OCI-LY1 (cell line): ENCODE data around the gene TAS2R16.

Experiments
- H2AFZ ChIP-seq: fragments of 200-600 bp; sonication (generic), shearing (Covaris generic); 2 replicates; pipeline ENCODE4 v1.6.0; 2014; ENCODE audit warnings: antibody characterized with exemption, mild to moderate bottlenecking, low read length
- H3F3A ChIP-seq: fragments of 200-600 bp; sonication (generic), shearing (Covaris generic); 2 replicates; pipeline ENCODE4 v1.6.0; 2014; ENCODE audit warnings: mild to moderate bottlenecking, antibody characterized with exemption, low read length, moderate library complexity; ENCODE audit not compliant: insufficient read depth
- H3K27ac ChIP-seq: fragments of 200-600 bp; sonication (generic); 2 replicates; pipeline ENCODE4 v1.5.1; 2014; ENCODE audit warnings: low read length, mixed run types, mild to moderate bottlenecking, low read depth; ENCODE audit not compliant: poor library complexity, severe bottlenecking
- H3K27me3 ChIP-seq: fragments of 200-600 bp; sonication (generic); 2 replicates; pipeline ENCODE4 v1.6.0; 2014; ENCODE audit warnings: antibody characterized with exemption, mild to moderate bottlenecking, low read length, moderate library complexity; ENCODE audit not compliant: insufficient read depth
- H3K36me3 ChIP-seq: fragments of 200-600 bp; sonication (generic); 2 replicates; pipeline ENCODE4 v1.6.1; 2014; ENCODE audit warnings: mild to moderate bottlenecking, antibody characterized with exemption, low read length, moderate library complexity, mixed read lengths; ENCODE audit not compliant: insufficient read depth
- H3K4me1 ChIP-seq: fragments of 200-600 bp; sonication (generic); 2 replicates; pipeline ENCODE4 v1.5.1; 2014; ENCODE audit warnings: mild to moderate bottlenecking, low read length, moderate library complexity; ENCODE audit not compliant: insufficient read depth, severe bottlenecking
- H3K4me2 ChIP-seq: fragments of 200-600 bp; sonication (generic), shearing (Covaris generic); 2 replicates; pipeline ENCODE4 v1.6.1; 2014; ENCODE audit warnings: low read length
- H3K4me3 ChIP-seq: fragments of 200-600 bp; sonication (generic); 2 replicates; pipeline ENCODE4 v1.5.1; 2014; ENCODE audit warnings: low read length, low read depth, mild to moderate bottlenecking, mixed read lengths; ENCODE audit not compliant: poor library complexity, severe bottlenecking
- H3K79me2 ChIP-seq: fragments of 200-600 bp; shearing (Covaris generic); 2 replicates; pipeline ENCODE4 v1.6.1; 2016; ENCODE audit warnings: mixed run types, low read length, mixed read lengths; ENCODE audit not compliant: insufficient read depth
- H3K9ac ChIP-seq: fragments of 200-600 bp; sonication (generic), shearing (Covaris generic); 2 replicates; pipeline ENCODE4 v1.6.1; 2014; ENCODE audit warnings: mild to moderate bottlenecking, low read length, mixed read lengths
- H3K9me2 ChIP-seq: fragments of 200-600 bp; sonication (generic), shearing (Covaris generic); 2 replicates; pipeline ENCODE4 v1.6.1; 2014; ENCODE audit warnings: low read depth, mild to moderate bottlenecking, low read length, mixed read lengths
- H3K9me3 ChIP-seq: fragments of 200-600 bp; shearing (Covaris generic); 2 replicates; pipeline ENCODE4 v1.6.1; 2014; ENCODE audit warnings: low read length, mixed read lengths
- H4K20me1 ChIP-seq: fragments of 200-600 bp; sonication (generic), shearing (Covaris generic); 2 replicates; pipeline ENCODE4 v1.6.0; 2016; ENCODE audit warnings: mild to moderate bottlenecking, low read length; ENCODE audit not compliant: insufficient read depth
- EZH2 ChIP-seq: fragments of 200-600 bp; sonication (generic), shearing (Covaris generic); IDR thresholded peaks from 2 replicates; pipeline ENCODE4 v1.8.0; 2017; ENCODE audit warnings: borderline replicate concordance, mixed run types, mild to moderate bottlenecking, antibody characterized with exemption, low read length, moderate library complexity, mixed read lengths
- TF ChIP-seq, protein P1 (sequence below): fragments of 200-600 bp; sonication (generic), shearing (Covaris generic); IDR thresholded peaks from 2 replicates; pipeline ENCODE4 v1.5.1; 2017; ENCODE audit warnings: mild to moderate bottlenecking, antibody characterized with exemption, low read length, moderate library complexity, mixed read lengths

The TAS2R16 gene

GRCh38 chr7:122974229-122974628 lies 21.3 kb downstream of the TAS2R16 start:
- no peaks in the 10 kb centered on the region for H3K9me3 ChIP-seq
- no peaks in the 10 kb centered on the region for H4K20me1 ChIP-seq
- no peaks in the 10 kb centered on the region for H3K4me1 ChIP-seq
- H3K9ac ChIP-seq: no peak overlapping the region
- no peaks in the 10 kb centered on the region for H3K36me3 ChIP-seq
- H3F3A ChIP-seq: no peaks in the 10 kb centered on the region
- no peak for TF ChIP-seq EZH2
- TF ChIP-seq, protein P1, sequence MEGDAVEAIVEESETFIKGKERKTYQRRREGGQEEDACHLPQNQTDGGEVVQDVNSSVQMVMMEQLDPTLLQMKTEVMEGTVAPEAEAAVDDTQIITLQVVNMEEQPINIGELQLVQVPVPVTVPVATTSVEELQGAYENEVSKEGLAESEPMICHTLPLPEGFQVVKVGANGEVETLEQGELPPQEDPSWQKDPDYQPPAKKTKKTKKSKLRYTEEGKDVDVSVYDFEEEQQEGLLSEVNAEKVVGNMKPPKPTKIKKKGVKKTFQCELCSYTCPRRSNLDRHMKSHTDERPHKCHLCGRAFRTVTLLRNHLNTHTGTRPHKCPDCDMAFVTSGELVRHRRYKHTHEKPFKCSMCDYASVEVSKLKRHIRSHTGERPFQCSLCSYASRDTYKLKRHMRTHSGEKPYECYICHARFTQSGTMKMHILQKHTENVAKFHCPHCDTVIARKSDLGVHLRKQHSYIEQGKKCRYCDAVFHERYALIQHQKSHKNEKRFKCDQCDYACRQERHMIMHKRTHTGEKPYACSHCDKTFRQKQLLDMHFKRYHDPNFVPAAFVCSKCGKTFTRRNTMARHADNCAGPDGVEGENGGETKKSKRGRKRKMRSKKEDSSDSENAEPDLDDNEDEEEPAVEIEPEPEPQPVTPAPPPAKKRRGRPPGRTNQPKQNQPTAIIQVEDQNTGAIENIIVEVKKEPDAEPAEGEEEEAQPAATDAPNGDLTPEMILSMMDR: no peak
- H3K4me3 ChIP-seq: no peak overlapping the region
- no peaks in the 10 kb centered on the region; the same call in 1 of the 2 replicates for H3K9me2 ChIP-seq
- H3K27me3 ChIP-seq: no peaks in the 10 kb centered on the region
- no peaks in the 10 kb centered on the region for H3K79me2 ChIP-seq
- H2AFZ ChIP-seq: no peak overlapping the region
- H3K4me2 ChIP-seq: no peak overlapping the region
- H3K27ac ChIP-seq: no peak overlapping the region

DNA sequence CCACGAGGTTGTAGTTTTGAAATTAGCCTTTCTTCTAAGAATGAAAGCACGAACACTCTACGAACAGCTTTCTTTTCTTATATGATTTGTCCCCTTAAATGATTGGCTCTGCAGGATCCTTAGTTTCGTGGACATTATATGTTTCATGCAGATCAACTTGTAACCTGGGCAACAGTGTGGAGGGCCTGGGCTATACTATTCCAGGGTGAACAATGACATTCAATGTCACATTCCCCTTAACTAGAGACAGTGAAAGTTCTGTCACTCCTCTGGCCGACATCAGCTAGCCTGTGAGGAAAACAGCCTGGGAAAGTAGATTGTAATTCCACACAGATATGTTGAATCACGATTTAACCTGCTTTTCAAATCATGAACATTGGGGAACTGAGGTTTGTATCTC lies 23.4 kb downstream of the TAS2R16 start:
- no peaks in the 10 kb centered on the region for H3F3A ChIP-seq
- H3K36me3 ChIP-seq: no peaks in the 10 kb centered on the region
- no peak overlapping the region for H3K4me3 ChIP-seq
- no peak overlapping the region for H3K27ac ChIP-seq
- no peak overlapping the region for H3K9ac ChIP-seq
- no peaks in the 10 kb centered on the region for H3K79me2 ChIP-seq
- H3K27me3 ChIP-seq: no peaks in the 10 kb centered on the region
- H3K4me2 ChIP-seq: no peak overlapping the region
- no peaks in the 10 kb centered on the region for H3K4me1 ChIP-seq
- H4K20me1 ChIP-seq: no peaks in the 10 kb centered on the region
- H3K9me2 ChIP-seq: no peaks in the 10 kb centered on the region; the same call in 1 of the 2 replicates
- TF ChIP-seq, protein P1: no peak
- no peak for TF ChIP-seq EZH2
- no peak overlapping the region for H2AFZ ChIP-seq
- H3K9me3 ChIP-seq: no peaks in the 10 kb centered on the region

GRCh38 chr7:122970740-122971725 lies 24.5 kb downstream of the TAS2R16 start:
- TF ChIP-seq, protein P1: no peak
- TF ChIP-seq EZH2: no peak
- Histone ChIP-seq H3K9me2 (no peaks in the 10 kb centered on the region; the same call in 1 of the 2 replicates), H4K20me1 (no peaks in the 10 kb centered on the region), H3K36me3 (no peaks in the 10 kb centered on the region), H3K4me2 (no peak overlapping the region), H3K27ac (no peak overlapping the region), H3K4me1 (no peaks in the 10 kb centered on the region), H3K4me3 (no peak overlapping the region), H3K27me3 (no peaks in the 10 kb centered on the region), H2AFZ (no peak overlapping the region), H3K9me3 (no peaks in the 10 kb centered on the region), H3K9ac (no peak overlapping the region), H3F3A (no peaks in the 10 kb centered on the region), H3K79me2 (no peaks in the 10 kb centered on the region)
